Panc1 (cell line): ENCODE results near the gene TEF. TPM values are rescaled to one million over a fixed set of nuclear protein-coding genes. Genes with fewer than 3 reads are reported as not detected.

Experiments
- total RNA-seq: library from RNA; stranded (reverse); gene quantifications from one replicate; pipeline ENCODE4 v1.2.1, GENCODE V29; 2021; ENCODE audit not compliant: unreplicated experiment

Gene TEF
- total RNA-seq, 1 experiment from 2014 or later, result 7.8 TPM

Other genes starting within 250 kb of the TEF start
- gene L3MBTL2, start 176.6 kb upstream of the TEF start, total RNA-seq, result 26.6 TPM
- 0.33 TPM for gene CHADL, start 141.0 kb upstream of the TEF start, total RNA-seq
- gene RANGAP1, start 95.8 kb upstream of the TEF start, total RNA-seq, result 140 TPM
- 62.0 TPM for gene ZC3H7B, start 80.4 kb upstream of the TEF start, total RNA-seq
- gene TOB2, start 64.9 kb downstream of the TEF start, total RNA-seq, result 43.6 TPM
- 34.9 TPM for gene PHF5A, start 86.8 kb downstream of the TEF start, total RNA-seq
- 71.5 TPM for gene ACO2, start 87.2 kb downstream of the TEF start, total RNA-seq
- gene POLR3H, start 162.5 kb downstream of the TEF start, total RNA-seq, result 46.6 TPM
- 1.5 TPM for gene CSDC2, start 179.1 kb downstream of the TEF start, total RNA-seq
- gene PMM1, start 207.9 kb downstream of the TEF start, total RNA-seq, result 30.5 TPM
- 33.5 TPM for gene DESI1, start 239.1 kb downstream of the TEF start, total RNA-seq
- gene XRCC6, start 239.4 kb downstream of the TEF start, total RNA-seq, result 287 TPM